Activated CD4-positive, alpha-beta memory T cell treated with anti-CD3 and anti-CD28 coated beads, Interleukin-2, amount 10 ng/mL, durations not matched to agents 7 days and 5 days (primary cell): Measurements from ENCODE around the gene OXCT1. TPM values are rescaled to one million over a fixed set of nuclear protein-coding genes. Genes with fewer than 3 reads are reported as not detected.
A peak's percentile ranks its signal among the peaks of the same experiment; 100 is the strongest.

Source experiments
- CTCF ChIA-PET: fragments of 350-600 bp; sonication (Branson Sonifier 250); formaldehyde crosslinking; loops from one replicate; lab custom pipeline; 2021; ENCODE audit warnings: antibody characterized with exemption, inconsistent platforms; lab: Charles Lee
- POLR2A ChIA-PET: fragments of 350-600 bp; sonication (Branson Sonifier 250); formaldehyde crosslinking; loops from one replicate; lab custom pipeline; 2021; ENCODE audit warnings: antibody characterized with exemption; lab: Charles Lee
- DNase-seq: peaks from one replicate; pipeline ENCODE4 v3.0.0-alpha.2; 2020
- H3K27ac Mint-ChIP-seq: one replicate; pipeline ENCODE4 v1.8.0; 2021; ENCODE audit warnings: mild to moderate bottlenecking, mixed read lengths
- H3K27me3 Mint-ChIP-seq: one replicate; pipeline ENCODE4 v1.8.0; 2021; ENCODE audit warnings: mixed read lengths
- H3K36me3 Mint-ChIP-seq: one replicate; pipeline ENCODE4 v1.8.0; 2021; ENCODE audit warnings: low read depth, mixed read lengths
- H3K4me1 Mint-ChIP-seq: one replicate; pipeline ENCODE4 v1.8.0; 2021; ENCODE audit warnings: mixed read lengths
- H3K4me3 Mint-ChIP-seq: one replicate; pipeline ENCODE4 v1.8.0; 2021; ENCODE audit warnings: mild to moderate bottlenecking, mixed read lengths
- H3K9me3 Mint-ChIP-seq: one replicate; pipeline ENCODE4 v1.8.0; 2021; ENCODE audit warnings: mixed read lengths
- total RNA-seq, 2 experiments: library from RNA; stranded (reverse); gene quantifications; one replicate each; pipeline ENCODE4 v1.2.3, GENCODE V29; 2021

Gene OXCT1
- total RNA-seq, 2 experiments from 2014 or later: 63.8 to 64.2 TPM

DNA sequence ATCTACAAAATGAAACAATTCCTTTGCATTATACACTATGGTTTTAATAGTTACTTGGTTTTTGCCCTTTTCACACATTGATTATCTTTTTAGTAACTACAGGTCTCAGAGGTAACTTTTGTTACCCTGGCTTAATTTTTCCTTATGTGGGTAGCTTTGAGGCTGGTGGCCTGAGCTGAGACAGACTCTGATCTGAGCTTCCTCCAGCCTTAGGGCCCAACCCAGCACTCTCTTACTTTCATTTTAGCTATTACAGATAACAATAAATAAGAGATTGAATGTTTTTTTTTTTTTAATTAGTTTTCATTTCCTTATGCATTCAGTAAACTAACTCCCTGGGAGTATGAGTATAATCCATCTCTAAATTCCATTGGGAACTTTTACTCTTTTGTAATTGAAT, 15.1 kb upstream of the OXCT1 start:
- H3K27ac Mint-ChIP-seq: no peak overlapping the region
- ChIA-PET CTCF (interaction anchor here (1.0 kb wide), 1 partner anchor 172 kb away, joined by 5 read pairs; no protein-coding TSS in a partner anchor), POLR2A (interaction anchor here (0.6 to 0.8 kb wide), 2 partner anchors 10 to 17 kb away, joined by 3 to 6 read pairs; no protein-coding TSS in a partner anchor)
- no peak for DNase-seq
- peaks cover 2% of the 10 kb centered on the region for H3K9me3 Mint-ChIP-seq
- no peaks in the 10 kb centered on the region for H3K36me3 Mint-ChIP-seq
- H3K4me1 Mint-ChIP-seq: peaks cover 2% of the 10 kb centered on the region
- no peak overlapping the region for H3K4me3 Mint-ChIP-seq
- peaks cover 7% of the 10 kb centered on the region for H3K27me3 Mint-ChIP-seq

DNA sequence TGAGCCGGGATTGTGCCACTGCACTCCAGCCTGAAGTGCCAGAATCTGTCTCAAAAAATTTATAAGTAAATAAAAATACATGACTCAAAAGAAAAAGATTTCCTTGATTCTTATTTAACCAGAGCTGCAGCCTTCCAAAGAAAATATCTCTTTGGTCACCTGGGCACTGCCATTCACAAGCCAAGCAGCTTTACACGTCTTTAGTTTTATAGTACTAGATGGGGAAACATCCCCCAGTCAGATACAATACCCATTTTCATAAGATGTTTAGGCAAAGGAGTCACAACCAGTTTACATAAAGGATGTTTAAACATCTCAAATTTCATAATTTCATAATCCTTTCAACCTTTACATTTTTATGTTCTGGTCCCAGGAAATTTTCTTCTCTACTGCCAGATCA, 13.7 kb upstream of the OXCT1 start:
- no peaks in the 10 kb centered on the region for H3K36me3 Mint-ChIP-seq

DNA sequence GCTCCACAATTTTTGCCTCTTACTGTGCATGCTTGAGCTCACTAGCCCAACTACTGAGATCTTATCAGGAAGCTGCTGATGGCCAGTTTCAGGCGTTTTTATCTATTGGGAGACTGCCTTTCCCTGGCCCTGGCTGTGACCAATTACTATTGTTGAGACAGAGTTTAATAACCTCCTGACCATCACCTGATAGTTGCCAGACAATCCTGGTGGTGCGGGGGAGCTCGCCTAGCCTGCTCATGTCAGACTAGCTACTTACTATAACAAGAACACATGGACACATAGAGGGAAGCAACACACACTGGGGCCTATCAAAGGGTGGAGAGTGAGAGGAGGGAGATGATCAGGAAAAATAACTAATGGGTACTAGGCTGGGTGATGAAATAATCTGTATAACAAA, 13.0 kb upstream of the OXCT1 start:
- peaks cover 2% of the 10 kb centered on the region for H3K9me3 Mint-ChIP-seq
- H3K4me3 Mint-ChIP-seq: no peak overlapping the region
- DNase-seq: no peak
- CTCF ChIA-PET: no interaction called here
- POLR2A ChIA-PET: no interaction called here
- no peak overlapping the region for H3K27ac Mint-ChIP-seq
- H3K4me1 Mint-ChIP-seq: peaks cover 5% of the 10 kb centered on the region
- peaks cover 7% of the 10 kb centered on the region for H3K27me3 Mint-ChIP-seq
- no peaks in the 10 kb centered on the region for H3K36me3 Mint-ChIP-seq

More for the DNA sequence above, 13.7 kb upstream of the OXCT1 start:
- no peak for DNase-seq
- Mint-ChIP-seq H3K9me3 (peaks cover 2% of the 10 kb centered on the region), H3K4me3 (no peak overlapping the region), H3K27ac (no peak overlapping the region), H3K4me1 (peaks cover 4% of the 10 kb centered on the region), H3K27me3 (peaks cover 7% of the 10 kb centered on the region)
- ChIA-PET POLR2A (no interaction called here), CTCF (no interaction called here)

DNA sequence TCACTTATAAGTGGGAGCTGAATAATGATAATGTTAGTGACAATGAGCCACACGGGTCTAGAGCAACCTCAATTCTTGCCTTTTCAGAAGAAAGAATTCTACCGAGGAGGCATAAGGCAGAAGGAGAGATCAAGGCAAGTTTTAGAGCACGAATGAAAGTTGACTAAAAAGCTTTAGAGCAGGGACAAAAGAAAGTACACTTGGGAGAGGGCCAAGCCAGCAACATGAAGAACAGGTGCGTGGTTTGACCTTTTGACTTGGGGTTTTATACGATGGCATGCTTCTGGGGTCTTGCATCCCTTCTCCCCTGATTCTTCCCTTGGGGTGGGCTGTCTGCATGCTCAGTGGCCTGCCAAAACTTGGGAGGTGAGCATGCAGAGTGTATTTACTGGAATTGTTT, 12.5 kb upstream of the OXCT1 start:
- POLR2A ChIA-PET: interaction anchor here (1.1 kb wide), 1 partner anchor 14 kb away, joined by 3 read pairs; no protein-coding TSS in a partner anchor
- Mint-ChIP-seq H3K4me1 (peaks cover 7% of the 10 kb centered on the region), H3K4me3 (no peak overlapping the region), H3K36me3 (no peaks in the 10 kb centered on the region), H3K27ac (no peak overlapping the region), H3K9me3 (peaks cover 2% of the 10 kb centered on the region), H3K27me3 (peaks cover 3% of the 10 kb centered on the region)
- CTCF ChIA-PET: no interaction called here
- DNase-seq: no peak

DNA sequence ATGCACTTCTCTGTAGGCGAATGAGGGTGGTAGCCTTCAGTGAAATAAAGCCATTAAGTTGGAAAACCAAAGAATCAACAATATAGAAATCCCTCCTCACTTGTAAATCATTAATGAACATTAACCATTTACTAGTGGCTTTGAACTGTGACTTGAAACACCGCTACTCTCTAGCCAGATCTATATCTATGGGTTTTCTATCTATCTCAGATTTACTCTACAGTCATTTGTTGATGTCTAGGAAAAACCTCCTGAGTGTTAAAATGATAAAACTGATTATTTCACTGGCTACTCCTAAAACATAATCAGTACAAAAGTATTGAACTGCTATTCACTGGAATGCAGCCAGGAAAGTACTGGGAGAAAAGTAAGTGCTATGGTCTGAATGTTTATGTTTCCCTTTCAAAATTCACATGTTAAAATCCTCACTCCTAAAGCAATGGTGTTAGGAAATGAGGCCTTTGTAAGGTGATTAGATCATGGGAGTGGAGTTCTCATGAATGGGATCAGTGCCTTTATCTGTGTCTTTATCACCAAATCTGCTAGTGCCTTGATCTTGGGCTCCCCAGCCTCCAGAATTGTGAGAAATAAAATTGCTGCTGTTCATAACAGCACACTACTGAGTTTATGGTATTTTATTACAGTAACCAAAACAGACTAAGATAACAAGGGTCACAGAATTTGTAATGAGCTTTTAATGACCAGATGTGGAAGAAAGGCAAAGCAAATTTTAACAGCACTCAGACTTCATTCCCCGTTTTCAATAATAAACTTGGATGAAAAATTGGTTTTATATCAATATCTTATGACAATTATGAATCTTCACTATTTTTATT, 8.6 kb upstream of the OXCT1 start:
- Mint-ChIP-seq H3K9me3 (no peaks in the 10 kb centered on the region), H3K36me3 (no peaks in the 10 kb centered on the region), H3K27ac (no peak overlapping the region), H3K4me3 (no peak overlapping the region), H3K27me3 (no peaks in the 10 kb centered on the region), H3K4me1 (peaks cover 19% of the 10 kb centered on the region)
- ChIA-PET CTCF (no interaction called here), POLR2A (no interaction called here)
- no peak for DNase-seq

DNA sequence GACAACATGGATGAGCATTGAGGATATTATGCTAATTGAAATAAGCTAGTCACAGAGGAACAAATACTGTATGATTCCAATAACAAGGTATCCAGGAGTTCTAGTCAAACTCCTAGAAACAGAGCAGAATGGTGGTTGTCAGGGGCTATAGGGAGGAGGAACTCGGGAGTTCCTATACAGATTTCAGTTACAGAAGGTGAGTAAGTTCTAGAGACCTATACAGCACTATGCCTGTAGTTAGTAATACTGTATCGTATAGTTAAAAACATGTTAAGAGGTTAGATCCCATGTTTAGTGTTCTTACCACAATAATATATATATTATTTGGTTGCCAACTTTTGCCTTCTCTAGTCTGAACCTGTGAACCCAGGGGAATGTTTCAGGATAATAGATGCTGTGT, 7.9 kb upstream of the OXCT1 start:
- ChIA-PET POLR2A (no interaction called here), CTCF (no interaction called here)
- H3K9me3 Mint-ChIP-seq: no peaks in the 10 kb centered on the region
- H3K27me3 Mint-ChIP-seq: no peaks in the 10 kb centered on the region
- no peaks in the 10 kb centered on the region for H3K36me3 Mint-ChIP-seq
- DNase-seq: no peak
- H3K4me3 Mint-ChIP-seq: no peak overlapping the region
- no peak overlapping the region for H3K27ac Mint-ChIP-seq
- peaks cover 19% of the 10 kb centered on the region for H3K4me1 Mint-ChIP-seq

DNA sequence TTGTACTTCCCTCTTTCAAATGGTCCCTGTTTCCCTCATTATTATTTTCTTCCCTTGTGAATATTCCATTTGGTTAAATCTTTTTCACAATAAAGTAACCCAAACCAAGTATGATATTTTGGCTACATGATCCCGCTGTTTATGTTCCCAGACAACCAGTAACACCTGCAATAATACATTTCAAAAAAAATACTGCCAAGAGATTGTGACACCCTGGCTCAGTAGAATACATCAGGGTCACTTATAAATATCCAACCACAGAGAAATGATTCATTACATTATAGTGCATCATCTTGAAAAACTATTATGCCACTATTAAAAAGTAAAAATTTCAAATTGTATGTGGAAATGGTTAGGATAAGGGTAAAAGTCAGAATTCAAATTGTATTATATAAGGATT, 7.2 kb upstream of the OXCT1 start:
- Mint-ChIP-seq H3K27me3 (no peaks in the 10 kb centered on the region), H3K27ac (no peak overlapping the region), H3K4me3 (no peak overlapping the region), H3K9me3 (no peaks in the 10 kb centered on the region), H3K4me1 (peaks cover 19% of the 10 kb centered on the region), H3K36me3 (no peaks in the 10 kb centered on the region)
- ChIA-PET POLR2A (interaction anchor here (1.2 to 3.9 kb wide), 2 partner anchors 27 to 47 kb away, joined by 3 to 22 read pairs; partner anchors contain the start of genes FBXO4 and RIMOC1), CTCF (no interaction called here)
- DNase-seq: no peak

DNA sequence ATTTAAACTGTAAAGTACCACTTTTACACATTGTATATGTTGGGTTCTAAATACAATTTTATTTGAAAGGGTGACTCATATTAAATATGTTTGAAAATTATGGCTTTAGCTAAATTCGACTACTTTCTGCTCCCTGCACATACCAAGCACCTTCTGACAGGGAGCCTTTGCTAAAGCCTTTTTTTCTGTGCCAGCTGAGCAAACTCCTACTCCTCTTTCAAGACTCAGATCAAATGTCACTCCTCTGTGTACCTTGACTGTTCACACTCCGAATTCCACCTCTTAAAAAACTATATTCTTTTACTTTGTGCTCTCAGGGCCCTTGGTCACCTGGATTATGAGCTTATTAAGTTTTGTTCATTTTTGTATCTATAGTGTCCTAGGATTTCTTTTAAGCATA, 6.5 kb upstream of the OXCT1 start:
- no peaks in the 10 kb centered on the region for H3K36me3 Mint-ChIP-seq
- H3K27me3 Mint-ChIP-seq: no peaks in the 10 kb centered on the region
- H3K9me3 Mint-ChIP-seq: no peaks in the 10 kb centered on the region
- CTCF ChIA-PET: interaction anchor here (1.3 kb wide), 1 partner anchor 20 kb away, joined by 3 read pairs; no protein-coding TSS in a partner anchor
- POLR2A ChIA-PET: interaction anchor here (1.1 to 3.9 kb wide), 3 partner anchors 14 to 48 kb away, joined by 3 to 22 read pairs (median 5); partner anchors contain the start of genes FBXO4 and RIMOC1
- DNase-seq: no peak
- H3K4me3 Mint-ChIP-seq: no peak overlapping the region
- H3K27ac Mint-ChIP-seq: no peak overlapping the region
- H3K4me1 Mint-ChIP-seq: peaks cover 19% of the 10 kb centered on the region

DNA sequence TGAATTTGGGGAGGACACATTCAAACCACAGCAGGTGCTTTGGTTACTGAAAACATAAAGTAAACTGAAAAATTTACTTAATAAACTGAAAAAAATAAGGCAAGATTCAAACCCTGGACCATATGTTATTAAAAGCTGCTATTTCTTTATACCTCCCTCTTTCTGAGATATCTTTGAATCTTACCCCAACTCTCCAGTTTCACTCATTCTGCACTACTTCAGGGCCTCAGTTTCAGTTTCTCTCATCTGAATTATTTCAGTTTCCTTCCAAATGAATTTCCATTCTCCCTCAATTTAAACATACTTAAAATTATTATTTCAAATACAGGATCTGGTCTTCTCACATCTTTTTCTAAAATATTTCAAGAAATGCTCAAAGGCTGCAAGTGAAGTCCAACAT, 4.9 kb upstream of the OXCT1 start:
- Mint-ChIP-seq H3K27ac (no peak overlapping the region), H3K9me3 (no peaks in the 10 kb centered on the region), H3K4me3 (no peak overlapping the region), H3K4me1 (peaks cover 29% of the 10 kb centered on the region), H3K36me3 (no peaks in the 10 kb centered on the region), H3K27me3 (no peaks in the 10 kb centered on the region)
- ChIA-PET POLR2A (interaction anchor here (0.8 to 3.9 kb wide), 2 partner anchors 10 to 29 kb away, joined by 3 to 22 read pairs; partner anchors contain the start of gene RIMOC1), CTCF (interaction anchor here (0.9 to 1.3 kb wide), 3 partner anchors 18 to 29 kb away, joined by 3 to 4 read pairs (median 3); partner anchors contain the start of gene RIMOC1)
- no peak for DNase-seq

DNA sequence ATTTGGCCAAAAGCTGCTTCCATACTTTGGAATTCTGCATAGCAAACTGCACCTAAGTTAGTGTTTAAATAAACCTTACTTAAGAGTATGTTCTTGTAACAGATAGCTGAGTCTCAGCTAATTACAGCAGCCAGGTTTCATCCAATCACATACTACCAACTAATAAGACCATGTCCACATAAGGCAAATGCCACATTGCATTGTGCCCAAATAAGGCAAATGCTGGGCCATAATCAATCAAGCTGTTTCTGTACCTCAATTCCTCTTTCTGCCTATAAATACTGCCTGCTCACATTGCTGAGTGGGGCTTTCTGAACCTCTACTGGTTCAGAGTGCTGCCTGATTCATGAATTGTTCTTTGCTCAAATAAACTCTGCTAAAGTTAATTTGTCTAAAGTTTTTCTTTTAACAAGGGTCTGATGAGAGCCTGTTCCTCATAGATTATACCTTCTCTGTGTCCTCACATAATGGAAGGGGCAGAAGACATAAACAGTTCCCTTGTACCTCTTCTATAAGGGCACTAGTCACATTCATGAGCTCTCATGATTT, 4.4 kb upstream of the OXCT1 start:
- Mint-ChIP-seq H3K4me3 (no peak overlapping the region), H3K27ac (no peak overlapping the region), H3K9me3 (no peaks in the 10 kb centered on the region), H3K36me3 (no peaks in the 10 kb centered on the region), H3K27me3 (no peaks in the 10 kb centered on the region), H3K4me1 (peaks cover 29% of the 10 kb centered on the region)
- POLR2A ChIA-PET: interaction anchor here (0.7 to 3.9 kb wide), 3 partner anchors 11 to 51 kb away, joined by 3 to 22 read pairs (median 4); partner anchors contain the start of genes FBXO4 and RIMOC1
- DNase-seq: no peak
- CTCF ChIA-PET: interaction anchor here (0.9 to 1.2 kb wide), 3 partner anchors 19 to 31 kb away, joined by 3 to 4 read pairs (median 4); partner anchors contain the start of gene RIMOC1

DNA sequence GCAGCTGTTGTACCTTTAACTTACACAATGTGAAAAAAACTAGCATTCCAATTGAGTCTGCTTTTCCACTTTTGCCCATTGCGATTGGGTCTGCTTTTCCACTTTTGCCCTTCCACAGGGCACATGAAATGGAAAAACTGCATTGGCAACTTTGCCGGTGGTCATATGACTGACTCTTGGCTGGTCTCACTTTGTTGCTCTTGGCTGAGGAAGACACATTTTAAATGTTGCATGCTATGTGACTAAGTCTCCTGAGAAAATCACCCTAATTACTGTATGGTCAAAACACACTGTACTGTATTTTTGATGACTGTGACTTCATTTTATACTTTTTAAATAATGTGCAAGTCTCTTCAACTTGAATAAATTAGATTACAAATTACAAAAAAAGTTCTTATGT, 1.6 kb upstream of the OXCT1 start:
- H3K4me1 Mint-ChIP-seq: peaks cover 44% of the 10 kb centered on the region
- ChIA-PET POLR2A (interaction anchor here (3.8 kb wide), 1 partner anchor 33 kb away, joined by 50 read pairs; the partner anchor contains the start of gene RIMOC1), CTCF (no interaction called here)
- H3K4me3 Mint-ChIP-seq: no peak overlapping the region
- no peaks in the 10 kb centered on the region for H3K27me3 Mint-ChIP-seq
- H3K27ac Mint-ChIP-seq: no peak overlapping the region
- peaks cover 18% of the 10 kb centered on the region for H3K36me3 Mint-ChIP-seq
- DNase-seq: no peak
- no peaks in the 10 kb centered on the region for H3K9me3 Mint-ChIP-seq

DNA sequence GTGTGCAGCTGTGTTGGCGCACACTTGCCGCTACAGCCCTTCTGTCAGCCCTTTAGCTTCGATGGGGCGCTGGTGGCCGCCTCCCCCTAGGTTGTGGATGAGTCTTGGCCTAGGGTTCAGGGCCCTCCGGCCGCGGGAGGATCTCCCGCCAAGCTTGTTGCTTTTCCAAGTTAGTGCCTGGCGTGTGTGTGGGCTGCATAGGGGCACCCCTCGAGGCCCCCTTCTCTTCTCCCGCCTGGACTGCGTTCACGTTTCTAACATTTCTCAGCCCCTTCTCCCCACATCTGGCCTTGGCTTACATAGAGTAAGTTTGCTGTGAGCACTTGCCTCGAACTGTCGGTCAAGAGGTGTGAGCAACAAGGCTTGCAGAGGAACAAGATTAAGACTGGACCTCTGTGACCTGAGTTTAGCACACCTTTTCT, 413 bp upstream of the OXCT1 start:
- no peaks in the 10 kb centered on the region for H3K9me3 Mint-ChIP-seq
- H3K36me3 Mint-ChIP-seq: peaks cover 27% of the 10 kb centered on the region
- H3K4me3 Mint-ChIP-seq: peak overlapping the region; percentile 90
- H3K27me3 Mint-ChIP-seq: no peaks in the 10 kb centered on the region
- peaks cover 54% of the 10 kb centered on the region for H3K4me1 Mint-ChIP-seq
- no peak for DNase-seq
- CTCF ChIA-PET: interaction anchor here (1.0 to 1.1 kb wide), 3 partner anchors 34 to 187 kb away, joined by 3 to 7 read pairs (median 6); partner anchors contain the start of genes FBXO4 and RIMOC1
- H3K27ac Mint-ChIP-seq: peak overlapping the region; percentile 86
- POLR2A ChIA-PET: interaction anchor here (0.9 to 3.8 kb wide), 11 partner anchors 9 to 1123 kb away, joined by 3 to 50 read pairs (median 5); partner anchors contain the start of genes FBXO4 and RIMOC1
